ENCODE data around the gene HID1.
"Not testable (repeated sequence)": the region's sequence is repeated elsewhere in the genome, so short reads cannot be mapped to it uniquely, and the experiment has no call there.

HID1 gene

DNA sequence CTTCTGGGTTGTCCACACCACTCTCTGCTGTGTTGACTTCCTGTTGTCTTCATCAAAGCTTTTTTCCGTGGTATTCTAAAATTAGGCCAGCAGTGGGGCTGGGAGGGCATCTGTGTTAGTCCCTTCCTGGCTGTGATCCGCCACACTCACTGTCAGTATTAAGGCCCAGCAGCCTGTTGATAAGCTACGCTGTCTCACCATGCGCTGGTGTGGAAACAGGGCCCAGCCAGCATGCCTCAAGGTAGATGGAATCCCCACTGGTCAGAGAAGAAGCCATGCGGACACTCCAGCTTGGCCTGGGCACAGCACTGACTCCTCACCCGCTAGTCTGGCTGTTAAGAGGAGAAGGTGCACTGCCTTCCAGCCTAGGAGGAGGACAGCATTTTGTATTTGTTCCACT, 26.2 kb upstream of the HID1 start:
- no peak for FAIRE-seq

DNA sequence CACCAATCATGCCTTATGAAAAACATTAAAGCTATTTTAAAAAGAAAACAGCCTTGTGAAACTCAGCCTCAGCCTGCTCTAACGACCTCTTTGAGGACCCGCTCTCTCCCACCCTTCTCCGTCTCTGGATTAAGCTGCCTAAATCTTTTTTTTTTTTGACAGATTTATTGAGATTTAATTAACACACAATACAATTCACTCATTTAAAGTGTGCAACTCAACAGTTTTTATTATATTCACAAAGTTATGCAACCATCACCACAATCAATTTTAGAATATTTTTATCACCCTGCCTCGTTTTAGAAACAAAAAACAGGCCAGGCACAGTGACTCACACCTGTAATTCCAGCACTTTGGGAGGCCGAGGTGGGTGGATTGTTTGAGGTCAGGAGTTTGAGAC, 23.3 kb upstream of the HID1 start:
- no peak for FAIRE-seq

DNA sequence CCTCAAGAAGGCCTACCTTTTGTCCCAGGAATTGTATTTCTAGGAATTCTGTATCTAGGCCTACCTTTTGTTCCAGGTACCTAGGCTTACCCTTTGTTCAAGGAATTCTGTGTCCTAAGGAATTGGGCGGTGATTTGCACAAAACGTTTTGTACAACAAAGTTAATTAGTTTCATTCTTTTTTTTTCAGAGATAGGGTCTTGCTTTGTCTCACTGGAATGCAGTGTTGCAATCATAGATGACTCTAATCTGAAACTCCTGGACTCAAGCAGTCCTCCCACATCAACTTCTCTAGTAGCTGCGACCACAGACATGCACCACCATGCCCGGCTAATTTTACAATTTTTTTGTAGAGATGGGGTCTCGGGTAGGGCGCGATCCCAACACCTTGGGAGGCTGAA, 21.9 kb upstream of the HID1 start:
- FAIRE-seq, result no peak

DNA sequence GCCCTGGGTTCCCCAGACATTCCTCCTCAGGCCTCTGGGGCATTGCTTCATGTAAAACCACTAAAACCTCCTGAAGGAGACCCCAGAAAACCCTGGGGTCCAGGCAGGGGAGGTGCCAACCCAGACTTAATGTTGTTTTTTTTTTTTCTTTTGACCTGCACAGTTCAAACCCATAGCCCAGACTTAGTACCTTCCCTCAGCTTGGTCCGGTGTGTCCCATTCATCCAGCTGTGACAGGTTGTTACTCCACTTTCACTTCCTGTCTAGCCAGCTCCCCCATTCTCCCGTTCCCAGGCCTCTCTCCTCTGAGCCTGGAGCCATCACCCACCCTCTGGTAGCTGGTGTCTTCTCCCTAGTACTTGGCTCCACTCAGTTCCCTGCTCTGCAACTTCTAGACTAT, 19.7 kb upstream of the HID1 start:
- no peak for FAIRE-seq

DNA sequence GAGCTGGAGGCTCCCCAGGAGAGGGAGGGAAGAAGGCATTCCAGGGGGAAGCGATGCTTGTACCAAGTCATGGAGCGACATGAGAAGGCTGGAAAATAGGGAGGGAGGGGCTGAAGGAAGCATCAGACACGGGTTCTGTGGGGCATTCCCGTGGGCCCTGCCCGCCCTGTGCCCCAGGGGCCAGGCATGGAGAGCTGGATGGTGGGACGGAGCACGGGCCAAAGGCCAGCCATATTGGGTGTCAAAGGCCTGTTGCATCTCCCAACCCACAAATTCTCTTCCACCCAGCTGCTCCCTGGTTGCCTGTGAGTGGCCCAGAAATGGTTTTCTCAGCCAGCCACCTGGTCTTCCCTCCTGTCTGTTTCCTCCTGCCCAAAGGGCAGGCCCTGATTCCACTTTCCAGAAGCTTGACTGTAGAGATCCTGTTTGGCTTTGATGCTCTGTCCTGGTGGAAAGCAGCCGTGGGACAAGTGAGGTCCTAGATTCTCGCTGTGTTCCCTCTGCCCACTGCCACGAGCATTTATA, 18.1 kb upstream of the HID1 start:
- FAIRE-seq, result no peak

DNA sequence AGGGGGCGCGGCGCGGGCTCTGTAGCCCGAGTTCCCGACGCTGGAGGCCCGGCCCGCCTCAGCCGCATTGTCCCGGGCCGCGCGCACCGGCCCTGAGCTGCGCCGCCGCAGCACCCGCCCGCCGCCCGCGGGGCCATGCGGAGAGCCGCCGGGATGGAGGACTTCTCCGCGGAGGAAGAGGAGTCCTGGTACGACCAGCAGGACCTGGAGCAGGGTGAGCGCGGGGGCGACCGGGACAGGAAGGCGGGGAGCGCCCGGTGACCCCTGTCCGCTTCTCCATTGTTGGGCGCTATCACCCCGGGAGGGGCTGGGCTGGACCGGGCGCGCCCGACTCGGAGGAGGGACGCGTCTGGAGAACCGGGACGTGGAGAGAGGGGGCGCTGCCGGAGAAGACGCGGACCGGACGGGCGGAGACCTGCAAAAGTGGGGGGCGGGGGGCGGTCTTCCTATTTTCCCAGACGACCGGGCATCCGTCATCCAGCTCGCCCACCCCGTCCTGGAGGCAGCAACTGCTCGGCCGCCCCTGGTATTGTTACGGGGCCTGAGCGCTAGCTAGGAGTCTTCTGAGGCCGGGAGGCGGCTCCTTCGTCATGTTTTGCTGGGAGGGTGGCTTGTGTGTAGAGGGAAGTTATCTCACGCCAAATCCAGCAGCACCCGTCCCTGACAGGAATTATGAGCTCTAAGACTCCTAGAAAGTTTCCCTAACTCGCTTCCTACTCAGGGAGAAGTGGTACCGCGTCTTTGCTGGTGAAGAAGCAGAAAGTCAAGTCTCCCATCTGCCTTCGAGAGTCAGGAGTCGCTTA, 15.6 kb upstream of the HID1 start:
- FAIRE-seq, result no peak

DNA sequence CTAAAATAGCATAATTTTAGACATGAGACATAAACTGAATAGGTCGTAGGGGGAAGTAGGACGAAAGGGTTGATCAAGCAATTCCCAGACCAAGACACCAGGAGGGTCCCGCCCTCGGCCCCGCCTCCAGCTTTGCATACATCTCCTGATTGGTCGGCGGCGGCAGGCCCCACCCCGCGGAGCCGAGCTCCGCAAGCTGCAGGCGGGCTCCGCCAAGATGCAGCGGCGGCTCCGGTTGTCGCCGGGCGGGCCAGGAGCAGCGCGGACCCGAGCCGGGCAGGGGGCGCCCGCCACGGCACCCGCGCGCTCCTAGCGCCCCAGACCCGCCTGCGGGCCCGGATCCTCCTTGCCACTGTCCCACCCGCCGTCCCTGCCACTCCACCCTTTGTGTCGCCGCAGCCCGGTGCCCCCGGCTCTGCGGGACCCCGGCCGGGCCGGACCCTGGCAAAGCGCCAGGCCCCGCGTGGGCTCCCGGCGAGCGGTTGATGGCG, 14.9 kb upstream of the HID1 start, which contains the start of gene CDR2L:
Gene CDR2L, plus strand, starts transcription at position 215 of the 491 bp plus-strand sequence. CDS start 412 bp downstream, outside the sequence.
- peak; percentile 93 for FAIRE-seq

DNA sequence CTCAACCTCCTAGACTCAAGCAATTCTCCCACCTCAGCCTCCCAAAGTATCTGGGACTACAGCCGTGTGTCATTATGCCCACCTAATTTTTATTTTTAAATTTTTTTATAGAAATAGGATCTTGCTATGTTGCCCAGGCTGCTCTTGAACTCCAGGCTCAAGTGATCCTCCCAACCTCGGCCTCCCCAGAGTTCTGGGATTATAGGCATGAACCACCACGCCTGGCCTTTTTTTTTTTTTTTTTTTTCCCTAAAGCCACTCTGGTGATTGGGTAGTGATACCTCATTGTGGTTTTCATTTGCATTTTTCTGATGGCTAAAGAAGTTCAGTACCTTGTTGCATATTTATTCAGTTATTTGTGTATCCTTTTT, 13.6 kb upstream of the HID1 start:
- FAIRE-seq, result no peak

DNA sequence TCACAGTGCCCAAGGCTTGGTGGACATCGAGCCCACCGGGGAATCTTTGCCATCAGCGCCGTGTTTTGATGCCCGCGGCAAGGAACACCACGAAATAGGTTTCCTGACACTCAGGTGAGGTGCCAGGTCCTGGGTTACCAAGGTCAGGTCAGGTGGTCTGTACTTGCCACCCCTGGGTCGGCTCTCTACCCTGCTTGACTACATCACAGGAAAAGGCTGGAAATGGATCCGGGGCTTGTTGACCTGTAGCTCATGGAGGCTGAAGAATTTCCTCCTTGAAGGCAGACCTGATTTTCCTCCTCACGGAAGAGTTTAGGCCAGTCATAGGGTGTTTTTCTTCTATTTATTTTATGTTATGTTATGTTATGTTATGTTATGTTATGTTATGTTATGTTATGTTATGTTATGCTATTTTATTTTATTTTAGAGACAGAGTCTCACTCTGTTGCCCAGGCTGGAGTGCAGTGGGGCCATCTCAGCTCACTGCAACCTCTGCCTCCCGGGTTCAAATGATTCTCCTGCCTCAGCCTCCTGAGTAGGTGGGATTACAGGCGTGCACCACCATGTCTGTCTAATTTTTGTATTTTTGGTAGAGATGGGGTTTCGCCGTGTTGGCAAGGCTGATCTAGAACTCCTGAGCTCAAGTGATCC, 10.2 kb upstream of the HID1 start:
- FAIRE-seq, result not testable (repeated sequence)

DNA sequence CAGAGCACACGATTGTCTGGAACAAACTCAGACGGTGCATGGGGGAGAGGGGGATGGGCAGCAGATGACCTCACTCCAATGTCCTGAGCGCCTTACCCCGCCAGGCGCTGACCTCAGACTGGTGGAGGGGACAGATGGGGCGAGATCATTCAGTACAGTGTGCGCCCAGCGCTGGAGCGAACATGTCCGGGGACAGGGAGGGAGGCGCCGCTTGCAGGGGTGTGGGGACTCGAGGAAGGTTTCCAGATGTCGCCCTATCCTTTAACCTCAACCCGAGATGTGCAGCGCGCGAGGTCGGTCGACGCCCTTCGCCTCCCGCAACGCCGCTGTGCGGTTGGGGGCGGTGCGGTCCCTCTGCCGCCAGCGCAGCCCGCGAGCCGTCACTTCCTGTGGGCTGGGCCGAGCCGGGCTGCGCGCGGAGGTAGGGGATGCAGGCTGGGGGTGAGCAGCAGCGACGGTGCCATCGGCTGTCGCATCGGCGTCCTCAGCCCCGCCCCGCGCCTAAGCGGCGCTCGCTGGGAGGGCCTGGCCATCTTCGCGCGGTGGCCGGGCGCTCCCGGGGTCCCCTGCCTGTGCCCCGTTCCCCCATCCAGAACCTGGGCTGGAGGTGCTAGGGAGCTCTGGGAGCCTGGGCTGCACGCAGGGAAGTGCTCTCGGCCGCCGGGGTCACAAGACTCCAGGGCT, 9.6 kb upstream of the HID1 start:
- no peak for FAIRE-seq

DNA sequence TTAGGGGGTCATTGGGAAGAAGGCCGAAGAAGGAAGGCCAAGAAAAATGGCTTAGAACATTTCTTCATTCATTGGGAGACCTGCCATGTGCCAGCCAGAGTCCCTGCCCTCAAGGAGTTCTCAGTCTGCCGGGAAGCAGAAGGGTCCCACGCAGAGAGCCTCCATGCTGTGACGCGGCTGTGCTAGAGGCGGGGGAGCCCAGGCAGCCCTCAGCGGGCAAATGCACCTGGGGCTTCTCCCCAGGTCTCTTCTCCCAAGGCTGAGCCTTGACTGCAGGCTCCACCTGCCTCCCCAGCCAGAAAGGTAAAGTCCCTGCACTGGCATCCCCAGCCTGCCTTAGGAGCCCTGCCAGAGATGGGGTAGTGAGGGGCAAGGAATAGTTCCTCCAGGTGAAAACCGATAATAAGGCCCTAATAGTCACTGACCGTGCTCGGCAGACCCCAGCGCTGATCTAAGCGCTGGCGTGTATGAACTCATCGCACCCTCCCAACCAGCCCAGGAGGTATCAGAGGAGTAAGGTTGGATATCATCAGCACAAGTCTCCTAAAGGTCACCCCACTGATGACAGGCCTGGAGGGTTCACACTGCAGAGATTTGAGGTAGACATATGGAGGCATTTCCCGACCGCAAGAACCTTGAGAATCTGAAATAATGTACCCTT, 8.9 kb upstream of the HID1 start:
- FAIRE-seq, result no peak

DNA sequence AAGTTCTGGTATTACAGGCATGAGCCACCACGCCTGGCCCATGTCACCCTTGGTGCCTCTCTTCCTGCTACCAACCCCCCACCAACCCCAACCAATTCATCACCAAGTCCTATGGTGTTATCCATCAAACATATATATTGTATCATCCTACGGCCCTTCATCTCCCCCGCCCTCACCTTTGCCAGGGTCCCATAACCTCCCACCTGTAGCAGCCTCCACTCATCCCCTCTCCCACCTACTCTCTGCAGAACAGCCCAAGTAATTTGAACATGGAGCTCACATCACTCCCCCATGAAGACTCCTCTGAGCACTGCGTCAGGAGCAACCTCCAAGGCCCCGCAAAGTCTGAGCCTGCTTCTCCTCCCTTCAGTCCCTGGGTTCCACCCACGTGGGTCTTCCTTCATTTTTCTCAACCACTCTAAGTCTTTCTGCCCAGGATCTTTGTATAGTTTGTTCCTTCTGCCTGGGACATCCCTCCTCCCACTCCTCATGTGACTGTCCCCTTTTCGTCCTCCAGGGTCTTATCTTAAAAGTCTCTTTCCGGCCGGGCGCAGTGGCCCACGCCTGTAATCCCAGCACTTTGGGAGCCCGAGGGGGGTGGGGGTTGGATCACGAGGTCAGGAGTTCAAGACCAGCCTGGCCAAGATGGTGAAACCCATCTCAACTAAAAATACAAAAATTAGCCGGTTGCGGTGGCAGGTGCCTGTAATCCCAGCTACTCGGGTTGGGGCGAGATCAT, 7.0 kb upstream of the HID1 start:
- FAIRE-seq, result no peak

DNA sequence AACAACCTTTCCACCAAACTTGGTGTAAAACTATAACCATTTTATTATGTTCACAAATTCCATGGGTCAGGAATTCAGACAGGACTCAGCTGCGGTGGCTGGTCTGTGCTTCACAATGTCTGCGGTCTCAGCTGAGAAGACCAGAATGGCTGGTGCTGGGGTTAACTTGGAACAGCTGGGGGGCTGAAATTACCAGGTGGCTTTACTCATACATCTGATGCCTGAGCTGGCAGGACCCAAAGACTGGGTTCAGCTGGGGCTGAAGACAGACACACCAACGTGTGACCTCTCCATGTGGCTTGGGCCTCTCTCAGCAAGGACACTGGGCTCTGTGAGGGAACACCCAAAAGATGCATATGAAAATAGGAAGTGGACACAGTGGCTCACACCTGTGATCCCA, 5.7 kb upstream of the HID1 start:
- no peak for FAIRE-seq

DNA sequence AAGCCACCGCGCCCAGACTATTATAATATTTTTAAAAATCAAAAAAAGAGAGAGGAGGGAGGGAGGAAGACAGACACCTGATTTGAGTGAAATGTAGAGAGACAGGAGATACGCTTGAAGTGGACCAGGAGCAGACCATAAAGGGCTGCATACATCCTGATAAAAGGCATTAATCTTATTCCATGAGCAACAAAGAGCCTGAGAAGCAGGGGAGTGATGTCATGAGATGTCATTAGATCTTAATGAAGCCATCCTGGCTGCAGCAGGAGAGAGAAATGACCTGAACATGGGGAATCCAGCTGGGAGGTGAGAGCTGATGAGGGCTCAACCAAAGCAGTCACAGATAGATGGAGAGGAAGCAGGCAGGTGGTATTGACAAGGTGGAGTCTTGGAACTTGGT, 5.2 kb upstream of the HID1 start:
- no peak for FAIRE-seq

DNA sequence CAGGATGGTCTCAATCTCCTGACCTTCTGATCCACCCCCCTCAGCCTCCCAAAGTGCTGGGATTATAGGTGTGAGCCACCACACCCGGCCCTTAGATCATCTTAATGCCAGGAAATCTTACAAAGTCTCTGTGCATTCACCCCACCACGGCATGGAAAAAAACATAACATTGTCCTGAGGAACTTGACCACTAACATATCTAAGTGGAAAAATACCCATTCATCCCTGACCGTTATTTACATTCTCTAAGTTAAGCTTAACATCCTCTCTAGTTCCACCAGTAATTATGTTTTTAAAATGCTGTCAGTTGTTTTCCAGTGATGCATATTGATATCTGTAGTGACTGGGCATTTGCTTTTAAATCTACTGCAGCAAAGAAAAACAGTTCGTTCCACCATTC, 3.4 kb upstream of the HID1 start:
- FAIRE-seq, result no peak

DNA sequence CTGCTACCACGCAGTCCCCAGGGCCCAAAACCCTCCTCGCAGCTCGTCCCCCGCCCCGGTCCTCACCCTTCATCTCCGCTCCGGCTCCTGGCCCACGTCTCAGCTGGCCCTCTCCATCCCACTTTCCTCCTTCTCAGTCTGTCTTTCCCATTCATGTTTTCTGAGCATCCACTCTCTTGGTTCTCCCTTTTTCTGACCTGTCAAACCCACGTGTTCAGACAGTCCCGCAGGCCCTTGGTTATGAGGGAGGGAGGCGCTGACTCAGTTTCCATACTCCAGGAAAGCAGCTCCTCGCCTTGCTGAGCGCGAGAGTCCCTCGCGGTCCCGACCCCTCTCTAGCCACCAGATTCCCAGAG, 392 bp upstream of the HID1 start:
- FAIRE-seq, result no peak

DNA sequence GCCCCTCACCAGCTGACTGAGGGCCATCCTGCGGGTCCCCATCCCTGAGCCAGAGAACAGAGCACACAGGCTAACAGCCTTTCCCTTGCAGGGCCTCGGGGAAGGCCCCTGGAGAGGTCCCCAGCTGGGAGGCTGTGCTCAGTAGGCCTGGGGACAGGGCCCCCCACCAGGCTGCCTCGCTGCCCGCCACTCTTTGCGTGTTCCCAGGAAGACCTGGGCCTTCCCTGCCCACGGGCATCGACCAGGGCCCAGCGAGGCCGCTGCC, 785 bp downstream of the HID1 start:
- no peak for FAIRE-seq

DNA sequence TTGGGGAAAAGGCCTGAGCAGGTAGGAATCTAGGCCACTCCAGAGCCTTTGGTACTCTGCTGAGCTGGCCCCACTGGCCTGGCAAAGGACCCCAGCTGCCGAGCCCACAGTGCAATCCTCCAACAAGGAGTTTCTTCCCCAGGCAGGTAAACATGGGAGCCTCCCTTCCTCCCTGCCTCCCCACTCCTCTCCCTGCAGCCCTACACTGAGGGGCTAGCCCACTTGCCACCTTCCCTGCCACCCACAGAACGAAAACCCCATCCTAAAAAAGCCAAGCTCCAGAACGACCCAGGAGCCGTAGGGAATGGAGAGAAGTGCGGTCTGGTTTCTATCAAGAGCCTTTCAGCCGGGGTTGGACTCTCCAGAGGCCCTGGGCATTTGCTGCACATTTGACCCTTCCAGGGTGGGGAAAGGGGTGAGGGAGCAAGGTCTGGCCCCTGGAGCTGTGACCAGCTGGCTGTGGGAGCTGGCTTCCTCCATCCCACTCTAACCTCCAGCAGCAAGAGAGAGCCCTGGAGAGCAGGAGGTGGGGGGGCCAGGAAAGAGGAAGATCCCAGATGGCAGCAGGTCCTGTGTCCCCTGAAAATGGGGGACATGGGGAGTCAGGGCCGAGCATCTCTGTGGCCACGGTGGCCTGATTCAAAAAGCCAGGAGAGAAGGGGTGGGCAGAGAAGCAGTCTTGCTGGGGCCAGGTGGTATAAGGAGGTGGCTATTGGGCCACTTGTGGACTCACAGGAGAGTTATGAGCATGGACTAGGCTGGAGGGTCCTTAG, 1.3 kb downstream of the HID1 start:
- no peak for FAIRE-seq

DNA sequence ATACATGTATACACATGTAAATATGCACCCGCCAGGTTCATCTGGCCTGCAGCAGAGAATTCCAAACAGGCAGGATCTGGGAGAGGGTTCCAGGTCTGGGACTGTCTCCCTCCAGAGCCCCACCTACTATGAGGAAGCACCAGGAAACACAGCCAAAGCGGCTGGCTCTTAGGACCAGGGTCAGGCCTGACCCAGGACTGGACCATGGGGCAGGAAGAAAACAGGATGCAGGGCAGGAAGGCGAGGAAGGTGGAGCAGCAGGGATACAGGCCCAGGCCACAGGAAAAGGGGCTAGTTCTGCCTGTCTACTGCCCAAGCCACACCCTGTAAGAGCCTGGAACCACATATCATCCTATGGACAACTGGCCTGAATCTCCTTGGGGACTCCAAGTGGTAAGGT, 2.2 kb downstream of the HID1 start:
- no peak for FAIRE-seq

DNA sequence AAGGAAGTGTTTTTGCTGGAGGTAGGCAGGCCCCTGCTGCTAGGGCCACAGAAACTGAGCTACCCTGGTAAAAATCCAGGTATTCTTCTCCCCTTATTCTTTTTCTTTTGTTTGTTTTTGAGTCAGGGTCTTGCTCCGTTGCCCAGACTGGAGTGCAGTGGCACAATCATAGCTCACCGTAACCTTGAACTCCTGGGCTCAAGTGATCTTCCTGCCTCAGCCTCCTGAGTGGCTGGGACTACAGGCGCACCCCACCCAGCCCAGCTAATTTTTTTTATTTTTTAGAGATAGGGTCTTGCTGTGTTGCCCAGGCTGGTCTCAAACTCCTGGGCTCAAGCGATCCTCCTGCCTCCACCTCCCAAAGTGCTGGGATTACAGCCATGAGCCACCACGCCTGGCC, 3.1 kb downstream of the HID1 start:
- FAIRE-seq, result not testable (repeated sequence)

DNA sequence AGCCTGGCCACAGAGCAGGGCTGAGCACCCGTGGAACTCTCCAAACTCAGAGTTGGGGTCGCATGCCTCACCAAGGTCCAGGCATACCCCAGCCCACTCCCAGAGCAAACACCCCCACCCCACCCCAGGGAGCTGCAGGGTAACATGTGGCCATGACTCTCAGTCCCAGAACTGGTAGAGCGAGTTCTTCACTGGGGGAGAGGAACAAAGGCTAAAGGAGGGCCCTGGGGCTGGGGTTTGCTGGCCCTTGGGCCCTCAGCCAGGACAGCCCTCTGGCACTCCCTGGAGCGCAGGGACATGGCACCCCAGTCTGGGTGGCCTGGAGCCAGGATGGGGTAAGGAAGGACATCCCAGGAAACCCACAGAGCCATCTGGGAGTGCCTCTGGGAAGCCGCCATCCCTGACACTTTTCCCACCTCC, 4.2 kb downstream of the HID1 start:
- FAIRE-seq, result no peak
